Activated gamma-delta T cell treated with anti-CD3 and anti-CD28 coated beads, Interleukin-2, amount 50 U/mL, for 16 hours (primary cell): ENCODE measurements around the gene SURF4.

ENCODE experiments used
- DNase-seq: peaks from one replicate; pipeline ENCODE4 v3.0.0-alpha.2; 2020; ENCODE audit warnings: low read depth

Gene SURF4

GRCh38 chr9:133374612-133375115 lies 1.2 kb downstream of the SURF4 start:
- DNase-seq, result no peak

GRCh38 chr9:133372144-133372543 lies 3.7 kb downstream of the SURF4 start:
- no peak for DNase-seq

- DNase-seq, result peak; percentile 57
These were observed 4.6 kb downstream of the SURF4 start for GRCh38 chr9:133371261-133371711.

GRCh38 chr9:133370685-133371084 lies 5.2 kb downstream of the SURF4 start:
- DNase-seq, result no peak

- DNase-seq, result no peak
These were observed 5.9 kb downstream of the SURF4 start for GRCh38 chr9:133369933-133370332.

GRCh38 chr9:133369422-133369821 lies 6.4 kb downstream of the SURF4 start:
- DNase-seq, result no peak

GRCh38 chr9:133368249-133368881 lies 7.5 kb downstream of the SURF4 start:
- no peak for DNase-seq

- no peak for DNase-seq
These were observed 8.1 kb downstream of the SURF4 start for GRCh38 chr9:133367778-133368177.

GRCh38 chr9:133367221-133367620 lies 8.6 kb downstream of the SURF4 start:
- no peak for DNase-seq

GRCh38 chr9:133366435-133366834 lies 9.4 kb downstream of the SURF4 start:
- DNase-seq, result no peak

GRCh38 chr9:133362359-133363044 lies 13.4 kb downstream of the SURF4 start:
- DNase-seq, result no peak

- DNase-seq, result no peak
These were observed 14.3 kb downstream of the SURF4 start for GRCh38 chr9:133361507-133362092.

GRCh38 chr9:133360400-133361393 lies 15.2 kb downstream of the SURF4 start:
- no peak for DNase-seq

GRCh38 chr9:133359399-133360175 lies 16.3 kb downstream of the SURF4 start:
- no peak for DNase-seq

- no peak for DNase-seq
These were observed 18.2 kb downstream of the SURF4 start for GRCh38 chr9:133357656-133358055.

- DNase-seq, result peak; percentile 81
These were observed 19.3 kb downstream of the SURF4 start, which contains the start of the genes SURF1 and SURF2 for GRCh38 chr9:133356391-133357091. SURF1 (minus strand) TSS chr9:133356487; CDS start chr9:133356453, 34 bp downstream. SURF2 (plus strand) TSS chr9:133356550; CDS start chr9:133356593, 43 bp downstream.

GRCh38 chr9:133355881-133356357 lies 19.9 kb downstream of the SURF4 start:
- no peak for DNase-seq

GRCh38 chr9:133354766-133355165 lies 21.1 kb downstream of the SURF4 start:
- no peak for DNase-seq

- DNase-seq, result no peak
These were observed 22.3 kb downstream of the SURF4 start for GRCh38 chr9:133353548-133353947.
